HEK293 (cell line): Measurements from ENCODE around the gene CACNB4.
"Not testable (repeated sequence)": the region's sequence is repeated elsewhere in the genome, so short reads cannot be mapped to it uniquely, and the experiment has no call there.

Experiments
- CTCF ChIA-PET: fragments of 350-600 bp; formaldehyde crosslinking; extraction: SDS; loops from one replicate; lab custom pipeline; 2021; ENCODE audit warnings: antibody characterized with exemption; lab: Yijun Ruan, JAX
- POLR2A ChIA-PET: fragments of 300-600 bp; formaldehyde crosslinking; extraction: SDS; loops from one replicate; lab custom pipeline; 2020; ENCODE audit warnings: antibody characterized with exemption, inconsistent platforms; lab: Yijun Ruan, JAX
- H3K27ac ChIP-seq: fragments of 200-500 bp; sonication (Bioruptor generic); 2 replicates; pipeline ENCODE4 v1.5.1; 2014; ENCODE audit warnings: low read depth, low read length, control low read depth, inconsistent platforms; ENCODE audit errors: extremely low read depth
- H3K36me3 ChIP-seq, 2 experiments: fragments of 200-500 bp in 1 of 2; sonication (Bioruptor generic) in 1 of 2; 1 replicate in 1 of 2; 2 replicates in 1 of 2; pipeline ENCODE4 v1.5.1; 2014 to 2017; ENCODE audit warnings: inconsistent platforms in 2 of 2, low read length in 2 of 2; ENCODE audit not compliant: control insufficient read depth in 2 of 2, insufficient read depth in 1 of 2
- H3K4me1 ChIP-seq: fragments of 200-500 bp; sonication (Bioruptor generic); 2 replicates; pipeline ENCODE4 v1.5.1; 2014; ENCODE audit warnings: mild to moderate bottlenecking, low read length, inconsistent platforms; ENCODE audit not compliant: control insufficient read depth, insufficient read depth
- H3K4me3 ChIP-seq: 2 replicates; pipeline ENCODE4 v1.5.1; 2011; ENCODE audit warnings: low read depth, mild to moderate bottlenecking, control low read depth, low read length, moderate library complexity
- H3K9me3 ChIP-seq: fragments of 200-500 bp; sonication (Bioruptor generic); 2 replicates; pipeline ENCODE4 v1.5.1; 2014; ENCODE audit warnings: low read depth, low read length, inconsistent platforms; ENCODE audit not compliant: control insufficient read depth, insufficient read depth
- PRDM2 ChIP-seq: fragments of 450-650 bp; formaldehyde crosslinking; IDR thresholded peaks from 2 replicates; pipeline ENCODE4 v1.5.1; 2016; ENCODE audit warnings: missing biosample characterization, missing genetic modification characterization, borderline replicate concordance
- ZFP3 ChIP-seq: fragments of 450-650 bp; formaldehyde crosslinking; IDR thresholded peaks from 2 replicates; pipeline ENCODE4 v1.5.1; 2016; ENCODE audit warnings: low read depth, missing biosample characterization, missing genetic modification characterization
- ZNF148 ChIP-seq: fragments of 450-650 bp; formaldehyde crosslinking; IDR thresholded peaks from 2 replicates; pipeline ENCODE4 v1.5.0; 2017; ENCODE audit warnings: missing biosample characterization, missing genetic modification characterization, borderline replicate concordance
- ZNF529 ChIP-seq: fragments of 450-650 bp; formaldehyde crosslinking; IDR thresholded peaks from 2 replicates; pipeline ENCODE4 v1.5.1; 2017; ENCODE audit warnings: missing genetic modification characterization, missing biosample characterization; ENCODE audit not compliant: insufficient replicate concordance
- ZNF548 ChIP-seq: fragments of 450-650 bp; formaldehyde crosslinking; IDR thresholded peaks from 2 replicates; pipeline ENCODE4 v1.5.1; 2016; ENCODE audit warnings: missing biosample characterization, missing genetic modification characterization
- ZNF654 ChIP-seq: fragments of 450-650 bp; formaldehyde crosslinking; IDR thresholded peaks from 2 replicates; pipeline ENCODE4 v1.5.1; 2016; ENCODE audit warnings: low read depth, missing biosample characterization, missing genetic modification characterization
- ZSCAN30 ChIP-seq: fragments of 450-650 bp; IDR thresholded peaks from 2 replicates; pipeline ENCODE4 v1.5.1; 2018; ENCODE audit warnings: missing biosample characterization, mild to moderate bottlenecking, missing genetic modification characterization, moderate library complexity
- ZXDB ChIP-seq: fragments of 450-650 bp; formaldehyde crosslinking; IDR thresholded peaks from 2 replicates; pipeline ENCODE4 v1.5.1; 2016; ENCODE audit warnings: missing biosample characterization, missing genetic modification characterization
- TF ChIP-seq, protein P1 (sequence below): fragments of 450-650 bp; formaldehyde crosslinking; IDR thresholded peaks from 2 replicates; pipeline ENCODE4 v1.5.1; 2016; ENCODE audit warnings: missing biosample characterization, missing genetic modification characterization

Gene CACNB4

GRCh38 chr2:152005607-152006006 is 93.2 kb downstream of the CACNB4 start (continued):
- TF ChIP-seq PRDM2 (tag by site-specific recombination), result no peak
- TF ChIP-seq ZXDB (tag by site-specific recombination), result no peak
- TF ChIP-seq ZNF148, result no peak
- TF ChIP-seq ZFP3 (tag by site-specific recombination), result no peak
- TF ChIP-seq, all 188 proteins: peak for 0

DNA sequence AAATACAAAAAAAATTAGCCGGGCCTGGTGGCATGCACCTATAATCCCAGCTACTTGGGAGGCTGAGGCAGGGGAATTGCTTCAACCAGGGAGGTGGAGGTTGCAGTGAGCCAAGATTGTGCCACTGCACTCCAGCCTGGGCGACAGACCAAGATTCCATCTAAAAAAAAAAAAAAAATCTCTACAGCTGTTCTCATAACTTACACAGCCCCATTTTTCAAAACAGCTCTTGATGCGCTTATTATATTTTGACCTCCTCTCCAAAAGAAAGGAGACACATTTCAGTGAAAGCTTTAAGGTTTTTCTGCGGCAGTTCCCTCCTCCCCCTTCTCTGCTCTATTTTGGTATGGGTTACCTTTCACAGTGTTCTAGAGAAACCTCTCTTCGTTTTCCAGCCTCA is 95.6 kb downstream of the CACNB4 start:
- POLR2A ChIA-PET, H3K27ac ChIP-seq, H3K4me1 ChIP-seq, H3K9me3 ChIP-seq, H3K36me3 ChIP-seq, H3K4me3 ChIP-seq: not testable (repeated sequence)
- CTCF ChIA-PET, result interaction anchor here (0.7 to 2.2 kb wide), 3 partner anchors 19 to 34 kb away, joined by 3 to 11 read pairs (median 3); no protein-coding TSS in a partner anchor

GRCh38 chr2:151999053-151999452 is 99.8 kb downstream of the CACNB4 start:
- no peak overlapping the region for H3K27ac ChIP-seq
- TF ChIP-seq, protein P1, sequence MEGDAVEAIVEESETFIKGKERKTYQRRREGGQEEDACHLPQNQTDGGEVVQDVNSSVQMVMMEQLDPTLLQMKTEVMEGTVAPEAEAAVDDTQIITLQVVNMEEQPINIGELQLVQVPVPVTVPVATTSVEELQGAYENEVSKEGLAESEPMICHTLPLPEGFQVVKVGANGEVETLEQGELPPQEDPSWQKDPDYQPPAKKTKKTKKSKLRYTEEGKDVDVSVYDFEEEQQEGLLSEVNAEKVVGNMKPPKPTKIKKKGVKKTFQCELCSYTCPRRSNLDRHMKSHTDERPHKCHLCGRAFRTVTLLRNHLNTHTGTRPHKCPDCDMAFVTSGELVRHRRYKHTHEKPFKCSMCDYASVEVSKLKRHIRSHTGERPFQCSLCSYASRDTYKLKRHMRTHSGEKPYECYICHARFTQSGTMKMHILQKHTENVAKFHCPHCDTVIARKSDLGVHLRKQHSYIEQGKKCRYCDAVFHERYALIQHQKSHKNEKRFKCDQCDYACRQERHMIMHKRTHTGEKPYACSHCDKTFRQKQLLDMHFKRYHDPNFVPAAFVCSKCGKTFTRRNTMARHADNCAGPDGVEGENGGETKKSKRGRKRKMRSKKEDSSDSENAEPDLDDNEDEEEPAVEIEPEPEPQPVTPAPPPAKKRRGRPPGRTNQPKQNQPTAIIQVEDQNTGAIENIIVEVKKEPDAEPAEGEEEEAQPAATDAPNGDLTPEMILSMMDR (tag by site-specific recombination), result peak; percentile 48; the same call in 1 of the 2 replicates
- no peak for TF ChIP-seq ZNF529
- TF ChIP-seq ZNF654 (tag by site-specific recombination), result peak; percentile 34; the same call in 1 of the 2 replicates
- 0 out of 2 replicates have a peak, but pooled peaks have one; percentile 14 for TF ChIP-seq ZSCAN30 (tag by site-specific recombination)
- no peak for TF ChIP-seq ZNF548 (tag by site-specific recombination)
- H3K36me3 ChIP-seq, result no peaks in the 10 kb centered on the region
- CTCF ChIA-PET, result interaction anchor here (0.6 to 2.3 kb wide), 29 partner anchors 10 to 518 kb away, joined by 3 to 24 read pairs (median 4); no protein-coding TSS in a partner anchor
- no peaks in the 10 kb centered on the region for H3K4me1 ChIP-seq
- POLR2A ChIA-PET, result no interaction called here
- no peak overlapping the region for H3K4me3 ChIP-seq
- no peaks in the 10 kb centered on the region for H3K9me3 ChIP-seq
